Stimulated activated CD4-positive, alpha-beta T cell treated with anti-CD3 and anti-CD28 coated beads, TNF-alpha, amount 100 ng/mL, for 24 hours (primary cell): Measurements from ENCODE around the gene NAT8L.

ENCODE experiments used
- DNase-seq, 3 experiments: peaks; one replicate each; pipeline ENCODE4 v3.0.0-alpha.2; 2020; ENCODE audit warnings: low read depth in 3 of 3

NAT8L gene

DNA sequence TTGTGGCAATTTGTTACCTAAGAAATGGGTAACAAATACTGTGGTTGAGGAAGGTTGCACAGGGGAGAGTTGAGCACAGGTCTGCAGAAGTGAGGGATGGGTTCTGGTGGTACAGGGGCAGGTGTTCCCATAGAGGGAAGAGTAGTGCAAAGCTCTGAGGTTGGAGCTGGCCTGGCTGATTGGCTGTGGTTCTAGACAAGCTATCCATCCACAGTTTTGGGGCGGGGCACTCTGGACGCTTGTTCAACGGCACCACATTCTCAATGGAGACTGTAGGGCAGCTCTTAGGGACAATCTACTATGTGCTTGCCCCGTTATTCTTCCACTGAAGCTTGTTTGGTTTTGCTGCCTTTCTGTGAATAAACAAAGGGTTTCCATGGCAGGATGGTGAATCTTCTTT lies 35.4 kb downstream of the NAT8L start:
- no peak for DNase-seq

DNA sequence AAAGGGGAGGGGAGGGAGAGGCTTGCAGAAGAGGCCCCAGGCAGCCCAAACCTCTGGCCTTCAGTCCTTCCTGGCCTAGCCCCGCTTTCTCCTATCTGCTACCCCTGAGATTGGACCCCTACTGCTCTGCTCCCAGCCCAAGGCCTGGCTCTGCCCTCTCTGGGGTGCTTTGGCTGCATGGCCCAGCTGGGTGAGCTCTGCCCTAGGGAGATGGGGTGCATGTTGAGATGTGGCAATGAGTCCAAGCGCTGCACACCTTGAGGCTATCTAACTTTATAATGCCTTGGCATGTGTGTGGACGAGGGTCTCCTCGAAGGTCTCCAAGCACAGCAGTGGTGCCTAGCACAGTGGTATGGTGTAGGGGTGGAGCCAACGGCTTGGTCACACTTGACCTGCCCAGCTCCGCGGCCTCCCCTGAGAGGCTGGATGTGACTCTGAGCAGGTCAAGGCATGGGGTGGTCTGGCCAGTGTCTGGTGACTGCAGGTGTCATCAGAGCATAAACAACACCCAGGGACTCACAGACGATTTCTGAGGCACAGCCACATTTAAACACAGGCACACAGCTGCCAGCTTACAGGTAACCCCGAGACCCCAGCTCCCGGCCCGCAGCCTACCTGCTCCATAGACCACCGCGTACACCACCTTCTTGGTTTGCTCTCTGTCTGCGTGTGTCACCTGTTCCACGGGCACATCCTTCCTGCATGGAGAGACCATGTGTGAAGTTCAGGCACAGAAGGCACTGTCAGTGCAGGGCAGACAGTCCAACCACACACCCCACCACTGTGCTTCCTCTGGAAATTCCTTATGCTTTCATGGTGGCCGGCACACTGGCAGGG lies 36.3 kb downstream of the NAT8L start:
- no peak for DNase-seq

DNA sequence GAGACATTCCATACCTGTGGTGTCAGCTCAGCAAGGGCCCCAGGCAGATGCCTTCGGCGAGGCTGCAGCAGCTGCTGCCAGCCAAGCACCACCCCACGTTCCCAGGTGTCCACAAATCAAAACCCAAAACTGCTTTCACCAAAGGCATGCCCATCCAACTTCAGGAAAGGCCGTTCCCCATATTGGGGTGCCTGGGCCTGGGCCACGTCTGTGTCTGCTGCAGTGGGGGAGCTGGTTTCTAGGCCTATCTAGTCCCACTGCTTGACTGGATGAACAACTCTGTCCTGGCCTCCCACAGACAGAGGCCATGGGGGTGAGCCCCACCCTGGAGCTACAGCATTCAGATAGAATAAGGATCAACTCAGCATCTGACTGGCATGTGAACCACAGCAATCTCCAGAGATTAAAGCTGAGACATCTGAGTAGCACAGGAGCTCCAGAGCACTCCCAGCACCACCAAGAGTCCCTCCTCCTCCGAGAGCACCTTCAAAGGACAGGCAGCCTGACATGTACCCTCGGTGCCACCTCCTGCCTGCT lies 37.0 kb downstream of the NAT8L start:
- no peak for DNase-seq

DNA sequence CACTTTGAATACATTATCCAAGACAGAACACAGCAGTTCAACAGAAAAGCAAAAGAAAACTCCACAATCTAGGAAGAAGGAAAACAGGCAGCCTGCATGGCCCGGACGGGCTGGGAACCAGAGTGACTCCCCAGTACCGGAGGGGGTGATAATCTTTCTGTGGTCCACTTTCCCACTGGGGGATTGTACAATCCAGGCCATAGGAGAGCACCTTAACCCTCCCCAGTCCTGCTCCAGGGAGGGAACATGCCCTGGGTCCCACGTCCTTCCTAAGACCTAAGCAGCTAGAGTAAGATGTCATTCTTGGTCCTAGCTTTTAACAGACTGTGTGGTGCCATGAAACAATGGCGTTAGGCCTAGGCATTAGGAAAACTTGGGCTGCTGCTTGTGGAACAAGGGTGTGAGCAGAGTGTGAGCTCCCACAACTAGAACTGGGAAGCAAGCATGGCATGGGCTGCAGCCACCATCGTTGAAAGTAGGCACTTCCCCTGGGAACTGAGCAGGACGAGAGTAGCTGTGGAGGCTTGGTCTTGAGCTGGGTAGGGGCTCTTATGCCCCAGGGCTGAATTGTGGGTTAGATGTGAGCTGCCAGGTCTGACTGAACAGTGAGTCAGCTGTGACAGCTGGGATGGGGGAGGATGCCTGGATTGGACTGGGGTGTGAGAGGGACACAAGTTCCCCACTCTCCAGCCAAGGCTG lies 42.4 kb downstream of the NAT8L start:
- DNase-seq = no peak

DNA sequence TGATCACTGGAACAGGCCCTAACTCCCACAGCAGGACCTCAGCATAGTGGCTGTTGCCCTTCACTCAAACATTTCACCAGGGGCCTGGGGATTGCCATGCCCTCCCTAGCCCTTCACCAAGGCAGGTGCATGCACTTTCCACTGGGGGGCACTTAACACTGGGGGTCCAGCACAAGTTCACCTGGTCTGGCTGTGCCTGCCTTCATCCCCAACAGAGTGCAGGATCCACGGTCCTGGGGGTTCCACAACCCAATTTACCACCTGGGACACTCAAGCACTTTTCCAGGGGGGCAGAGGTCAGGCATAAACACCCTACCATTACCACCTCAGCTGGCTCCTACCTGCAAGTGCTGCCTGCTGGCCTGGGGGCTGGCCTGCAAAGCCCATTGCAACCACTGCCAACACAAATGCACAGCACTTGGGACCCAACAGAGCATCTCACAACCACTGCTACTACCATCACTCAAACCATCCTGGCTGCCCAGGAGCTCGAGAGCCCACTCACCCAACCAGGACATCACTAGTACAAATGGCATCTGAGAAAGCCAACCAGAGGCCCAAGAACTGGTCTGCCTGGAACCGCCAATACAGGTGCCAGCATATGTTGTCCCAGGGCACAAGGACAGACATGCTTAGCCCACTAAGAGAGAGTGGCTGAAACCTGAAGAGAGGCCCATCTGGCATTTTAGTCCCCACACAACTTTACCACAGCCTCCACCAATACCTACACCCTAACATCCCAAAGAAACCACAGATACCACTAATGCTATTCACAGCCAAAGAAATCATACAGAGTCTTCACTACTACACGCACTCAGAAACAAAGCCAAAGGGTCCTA lies 43.1 kb downstream of the NAT8L start:
- DNase-seq = no peak

DNA sequence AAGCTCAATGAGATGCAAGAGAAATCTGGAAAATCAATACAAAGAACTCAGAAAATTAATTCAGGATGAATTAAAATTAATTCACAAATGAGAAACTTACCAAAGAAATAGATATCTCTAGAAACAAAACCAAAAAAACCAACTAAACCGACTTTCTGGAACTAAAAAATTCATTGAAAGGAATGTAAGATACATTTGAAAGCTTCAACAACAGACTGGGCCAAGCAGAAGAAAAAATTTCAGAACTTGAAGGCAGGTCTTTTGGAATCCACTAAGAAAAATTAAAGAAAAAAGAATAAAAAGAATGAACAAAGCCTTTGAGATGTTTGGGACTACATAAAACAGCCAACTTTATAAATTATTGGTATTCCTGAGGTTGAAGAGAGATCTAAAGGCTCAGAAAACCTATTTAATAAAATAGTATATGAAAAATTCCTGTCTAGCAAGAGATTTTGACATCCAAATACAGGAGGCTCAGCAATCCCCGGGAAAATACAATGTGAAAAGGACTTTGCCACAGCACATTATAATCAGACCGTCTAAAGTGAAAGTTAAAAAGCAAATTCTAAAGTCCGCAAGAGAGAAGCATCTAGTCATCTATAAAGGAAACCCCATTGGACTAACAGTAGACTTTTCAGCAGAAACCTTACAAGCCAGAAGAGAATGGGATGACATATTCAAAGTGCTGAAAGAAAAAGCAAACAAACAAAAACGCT lies 44.2 kb downstream of the NAT8L start:
- DNase-seq = no peak

DNA sequence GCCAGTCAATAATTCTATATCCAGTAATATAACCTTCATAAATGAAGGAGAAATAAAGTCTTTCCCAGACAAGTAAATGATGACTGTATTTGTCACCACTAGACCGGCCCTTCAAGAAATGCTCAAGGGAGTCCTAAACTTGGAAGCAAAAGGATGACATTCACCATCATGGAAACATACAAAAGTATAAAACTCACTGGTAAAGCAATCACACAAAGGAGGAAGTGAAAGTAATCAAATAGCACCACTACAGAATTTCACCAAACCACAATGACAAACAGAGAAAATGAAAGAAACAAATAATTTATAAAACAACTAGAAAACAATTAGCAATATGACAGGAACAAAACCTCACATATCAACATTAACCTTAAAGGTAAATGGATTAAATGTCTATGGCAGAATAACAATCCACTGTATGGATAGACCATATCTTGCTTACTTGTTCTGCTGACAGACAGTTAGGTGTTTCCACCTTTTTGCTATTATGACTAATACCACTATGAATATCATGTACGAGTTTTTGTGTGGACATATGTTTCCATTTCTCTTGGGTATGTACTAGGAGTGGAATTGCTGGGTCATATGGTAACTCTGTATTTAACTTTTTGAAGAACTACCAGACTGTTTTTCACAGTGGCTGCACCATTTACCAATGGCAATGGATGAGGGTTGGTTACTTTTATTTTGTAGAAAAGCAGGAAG lies 44.9 kb downstream of the NAT8L start:
- DNase-seq = no peak

DNA sequence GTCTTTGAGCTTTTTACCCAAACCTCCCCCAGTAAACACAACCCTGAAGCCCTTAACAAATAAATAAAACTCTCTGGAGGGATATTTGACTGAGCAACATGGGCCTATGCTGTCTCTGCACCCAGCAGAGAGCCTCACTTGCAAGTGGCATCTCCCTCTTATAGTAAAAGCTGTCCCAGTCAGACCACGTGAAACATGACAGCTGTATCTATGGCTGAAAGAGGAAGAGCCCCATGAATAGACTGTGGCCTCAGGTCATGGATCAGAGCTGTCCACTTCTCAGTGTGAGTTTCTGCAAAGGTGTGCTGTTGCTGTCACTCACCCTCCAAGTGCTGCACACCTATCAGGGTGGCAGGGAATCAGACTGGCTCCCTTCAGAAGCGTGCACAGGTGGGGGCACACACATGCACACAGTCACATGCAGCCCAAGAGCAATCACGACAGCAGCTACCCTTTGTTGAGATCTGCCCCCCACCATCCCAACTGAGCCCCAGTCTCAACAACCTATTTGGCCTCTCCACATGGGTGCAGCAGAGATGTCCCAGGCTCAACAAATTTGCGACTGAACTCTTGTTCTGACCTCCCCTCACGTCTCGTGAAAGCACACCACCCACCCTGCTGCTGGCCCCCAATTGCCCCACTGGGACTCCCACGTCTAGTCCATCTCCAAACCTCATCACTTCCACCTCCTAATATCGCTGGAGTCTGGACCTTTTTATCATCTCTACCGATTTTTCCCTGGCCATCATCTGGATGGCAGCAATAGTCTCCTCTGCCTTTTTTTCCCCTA lies 45.6 kb downstream of the NAT8L start:
- DNase-seq = no peak

DNA sequence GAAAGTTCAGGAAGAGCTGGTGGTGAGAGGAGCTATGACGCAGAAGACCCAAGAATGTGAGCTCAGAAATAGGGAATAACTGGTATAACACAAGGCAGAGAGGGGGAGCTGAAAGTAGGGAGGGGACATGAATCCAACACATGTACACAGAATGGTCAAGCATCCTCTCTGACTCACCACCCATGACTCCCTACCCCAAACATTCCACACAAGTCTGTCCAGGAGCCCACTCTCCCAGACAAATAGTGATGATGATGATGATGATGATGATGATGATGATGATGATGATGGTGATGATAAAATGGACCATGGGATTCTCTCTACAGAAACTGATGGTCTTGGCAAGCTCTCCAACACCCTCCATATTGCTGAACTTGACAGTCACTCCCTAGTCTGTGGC lies 46.4 kb downstream of the NAT8L start:
- DNase-seq = no peak

DNA sequence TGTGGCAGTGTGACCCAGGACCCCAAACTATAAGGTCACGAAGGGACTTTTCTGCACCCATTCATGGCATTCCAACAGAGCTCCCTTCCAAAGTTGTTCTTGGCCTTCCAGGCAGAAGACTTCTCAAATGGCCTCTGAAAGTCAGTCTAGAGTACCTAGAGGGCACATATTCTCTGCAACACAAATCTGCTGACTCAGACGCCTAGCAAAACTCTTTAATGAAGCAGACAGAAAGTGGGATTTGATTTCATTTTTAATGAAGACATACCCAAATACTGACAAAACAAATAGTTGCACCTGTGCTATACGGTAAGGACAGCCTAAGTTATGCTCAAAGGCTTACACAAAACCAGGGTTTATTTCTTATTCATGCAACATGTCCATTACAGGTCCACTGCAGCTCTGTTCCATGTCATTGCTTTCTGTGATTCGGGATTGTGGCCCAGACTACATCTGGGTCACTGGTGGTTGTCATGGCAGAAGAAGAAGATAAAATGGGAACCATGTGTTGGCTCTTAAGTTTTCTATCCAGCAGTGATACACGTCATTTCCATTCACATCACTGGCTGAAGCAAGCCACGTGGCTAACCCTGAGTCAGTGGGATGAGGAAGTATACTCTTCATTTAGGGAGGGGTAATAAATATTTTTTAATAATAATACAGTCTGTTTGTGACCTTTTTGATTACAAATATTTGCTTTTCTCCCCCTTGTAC lies 57.7 kb downstream of the NAT8L start:
- DNase-seq = no peak
